Measurements from ENCODE around the gene PARP12.

- TF ChIP-seq POLR2A (IDR thresholded peaks at IDR 0.05; ENCODE audit: low read depth, low read length) (no peak), CTCF (IDR thresholded peaks at IDR 0.05 in 2 of 3, conservative IDR thresholded peaks at IDR 0.05 in 1 of 3; ENCODE audit: control insufficient read depth in 2 of 3, extremely low read depth in 1 of 3, insufficient read depth in 1 of 3, low read depth in 3 of 3, low read length in 3 of 3) (no peak), ATF3 (IDR thresholded peaks at IDR 0.05; ENCODE audit: borderline replicate concordance, extremely low read depth, low read depth, low read length) (no peak), MAX (IDR thresholded peaks at IDR 0.05; ENCODE audit: low read depth, low read length) (no peak), BRCA1 (IDR thresholded peaks at IDR 0.05; ENCODE audit: low read depth, low read length) (no peak), CBX3 (IDR thresholded peaks at IDR 0.05; ENCODE audit: borderline replicate concordance, low read depth) (no peak), MEF2B (IDR thresholded peaks at IDR 0.05; ENCODE audit: partially characterized antibody, poor library complexity, severe bottlenecking) (no peak), REST (IDR thresholded peaks at IDR 0.05; ENCODE audit: low read depth, low read length) (no peak), POLR2AphosphoS5 (IDR thresholded peaks at IDR 0.05; ENCODE audit: low read length) (no peak), TAF1 (IDR thresholded peaks at IDR 0.05; ENCODE audit: borderline replicate concordance, low read depth, low read length) (no peak), TARDBP (IDR thresholded peaks at IDR 0.05; ENCODE audit: borderline replicate concordance) (no peak)
These were observed 37.5 kb downstream of the PARP12 start for GRCh38 chr7:140025241-140025640.
